Esophagus squamous epithelium (tissue), 5 donors: ENCODE results near the gene VAPB. TPM values are rescaled to one million over a fixed set of nuclear protein-coding genes. Genes with fewer than 3 reads are reported as not detected.

Experiments used
- DNase-seq: peaks from one replicate; lab custom pipeline; 2025; lab: John Stamatoyannopoulos, UW
- H3K27ac ChIP-seq, 4 donors: fragments of 200-600 bp; sonication (generic); one replicate each; pipeline ENCODE4 v1.5.1; 2016 to 2019; ENCODE audit warnings: mild to moderate bottlenecking in 1 of 4
- H3K27me3 ChIP-seq, 4 donors: fragments of 200-600 bp; sonication (generic); 1 replicate in 3 of 4; 2 replicates in 1 of 4; pipeline versions ENCODE4 v1.5.1 to v1.6.0; 2017 to 2021; ENCODE audit warnings: antibody characterized with exemption in 1 of 4
- H3K36me3 ChIP-seq, 3 donors: fragments of 200-600 bp; sonication (generic); one replicate each; pipeline ENCODE4 v1.5.1; 2016 to 2019
- H3K4me1 ChIP-seq, 3 donors: fragments of 200-600 bp; sonication (generic); one replicate each; pipeline ENCODE4 v1.5.1; 2017 to 2019
- H3K4me3 ChIP-seq, 4 donors: fragments of 200-600 bp; sonication (generic); 1 replicate in 3 of 4; 2 replicates in 1 of 4; pipeline ENCODE4 v1.5.1; 2016 to 2019; ENCODE audit warnings: mild to moderate bottlenecking in 2 of 4, moderate library complexity in 1 of 4
- H3K9me3 ChIP-seq, 3 donors: fragments of 200-600 bp; sonication (generic); one replicate each; pipeline ENCODE4 v1.5.1; 2016 to 2019
- POLR2A ChIP-seq, 4 donors: fragments of 450-650 bp; IDR thresholded peaks; one replicate each; pipeline ENCODE4 v1.6.1; 2017; ENCODE audit warnings: antibody characterized with exemption in 4 of 4, mild to moderate bottlenecking in 4 of 4, moderate library complexity in 3 of 4
- WGBS, 2 donors: methylation state at CpG; one replicate each; pipeline ENCODE4 v1.1.5; 2018; 5-methylcytosine and 5-hydroxymethylcytosine counted together
- intact Hi-C: fragments of 100-400 bp; cut with DNase I; formaldehyde crosslinking; loops from one replicate; pipeline ENCODE4 v1.15.0; 2022
- total RNA-seq, 4 donors: library from RNA; depleted of rRNA; stranded (reverse); fragments of >200 nt; gene quantifications; one replicate each; pipeline ENCODE4 v1.1.0, GENCODE V29; 2016
- TF ChIP-seq, protein P1 (sequence below), 6 experiments: fragments of 450-650 bp in 4 of 6; fragments of 200-600 bp in 2 of 6; sonication (generic) in 2 of 6; IDR thresholded peaks; one replicate each; pipeline ENCODE4 v1.5.1; 2016 to 2019; ENCODE audit warnings: antibody characterized with exemption in 6 of 6, mild to moderate bottlenecking in 4 of 6, moderate library complexity in 4 of 6
- donor health status: DM: yes; HTN: yes; CAD: no.

Gene VAPB
- total RNA-seq, 4 donors from 2014 or later = 11.5 to 21.2 (median 16.6) TPM

- intact Hi-C loops = no loop called here
- TF ChIP-seq, protein P1, sequence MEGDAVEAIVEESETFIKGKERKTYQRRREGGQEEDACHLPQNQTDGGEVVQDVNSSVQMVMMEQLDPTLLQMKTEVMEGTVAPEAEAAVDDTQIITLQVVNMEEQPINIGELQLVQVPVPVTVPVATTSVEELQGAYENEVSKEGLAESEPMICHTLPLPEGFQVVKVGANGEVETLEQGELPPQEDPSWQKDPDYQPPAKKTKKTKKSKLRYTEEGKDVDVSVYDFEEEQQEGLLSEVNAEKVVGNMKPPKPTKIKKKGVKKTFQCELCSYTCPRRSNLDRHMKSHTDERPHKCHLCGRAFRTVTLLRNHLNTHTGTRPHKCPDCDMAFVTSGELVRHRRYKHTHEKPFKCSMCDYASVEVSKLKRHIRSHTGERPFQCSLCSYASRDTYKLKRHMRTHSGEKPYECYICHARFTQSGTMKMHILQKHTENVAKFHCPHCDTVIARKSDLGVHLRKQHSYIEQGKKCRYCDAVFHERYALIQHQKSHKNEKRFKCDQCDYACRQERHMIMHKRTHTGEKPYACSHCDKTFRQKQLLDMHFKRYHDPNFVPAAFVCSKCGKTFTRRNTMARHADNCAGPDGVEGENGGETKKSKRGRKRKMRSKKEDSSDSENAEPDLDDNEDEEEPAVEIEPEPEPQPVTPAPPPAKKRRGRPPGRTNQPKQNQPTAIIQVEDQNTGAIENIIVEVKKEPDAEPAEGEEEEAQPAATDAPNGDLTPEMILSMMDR (IDR thresholded peaks at IDR 0.05) = no peak
- TF ChIP-seq POLR2A (IDR thresholded peaks at IDR 0.05) = no peak
- peaks cover 0 to 97% (median 9%) of the 10 kb centered on the region in 3 donors for H3K36me3 ChIP-seq
- no peaks in the 10 kb centered on the region for H3K9me3 ChIP-seq
- no peak for DNase-seq
- H3K4me3 ChIP-seq = no peak overlapping the region
- peaks cover 0 to 5% (median 0%) of the 10 kb centered on the region in 3 donors for H3K4me1 ChIP-seq
- no peak overlapping the region for H3K27ac ChIP-seq
- no peaks in the 10 kb centered on the region for H3K27me3 ChIP-seq
Measured at GRCh38 chr20:58360936-58361335, 28.1 kb upstream of the VAPB start.

- no peaks in the 10 kb centered on the region for H3K9me3 ChIP-seq
- TF ChIP-seq, protein P1 (IDR thresholded peaks at IDR 0.05) = no peak
- TF ChIP-seq POLR2A (IDR thresholded peaks at IDR 0.05) = no peak
- H3K27ac ChIP-seq = no peak overlapping the region
- H3K4me1 ChIP-seq = peaks cover 0 to 5% (median 0%) of the 10 kb centered on the region in 3 donors
- DNase-seq = no peak
- 69 to 76% methylated on average over 8 to 9 of the region's 9 CpGs for WGBS, 2 donors
- intact Hi-C loops = no loop called here
- H3K27me3 ChIP-seq = no peaks in the 10 kb centered on the region
- H3K4me3 ChIP-seq = no peak overlapping the region
- peaks cover 0 to 97% (median 5%) of the 10 kb centered on the region in 3 donors for H3K36me3 ChIP-seq
Measured at GRCh38 chr20:58361481-58362205, 27.4 kb upstream of the VAPB start.

DNA sequence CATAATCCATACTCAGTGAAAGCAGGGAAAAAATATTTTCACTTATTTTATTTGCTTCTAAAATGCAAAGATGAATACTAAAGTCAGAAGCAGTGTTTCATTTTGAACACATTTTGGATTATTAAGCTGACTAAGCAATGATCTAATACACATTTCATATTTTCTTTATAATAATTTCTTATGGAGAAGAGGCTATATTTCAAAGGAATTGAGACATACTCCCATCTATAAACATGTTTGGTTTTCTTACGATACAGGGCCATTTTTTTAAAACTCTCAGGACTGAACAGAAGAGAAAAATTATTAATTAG is 26.9 kb upstream of the VAPB start:
- peaks cover 0 to 97% (median 4%) of the 10 kb centered on the region in 3 donors for H3K36me3 ChIP-seq

DNA sequence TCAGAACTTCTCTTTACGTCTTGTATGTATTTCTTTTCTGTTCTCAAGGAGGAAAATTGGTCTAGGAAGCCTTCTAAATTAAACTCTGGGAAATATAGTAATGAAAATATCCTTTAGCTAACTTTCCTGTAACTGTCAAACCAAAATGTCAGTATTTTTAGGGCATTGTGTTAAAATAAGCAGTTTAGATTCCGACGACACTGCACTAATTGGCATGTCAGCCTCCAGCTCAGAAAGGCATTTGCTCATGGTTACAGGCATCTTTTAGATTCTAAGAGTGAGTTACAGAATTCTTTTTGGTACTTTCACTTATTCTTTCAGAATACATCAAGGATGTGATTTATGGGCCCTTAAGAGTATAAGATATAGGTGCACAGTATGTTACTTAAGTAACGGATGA is 26.1 kb upstream of the VAPB start:
- intact Hi-C loops = no loop called here
- peaks cover 0 to 99% (median 4%) of the 10 kb centered on the region in 3 donors for H3K36me3 ChIP-seq
- no peak for TF ChIP-seq POLR2A (IDR thresholded peaks at IDR 0.05)
- TF ChIP-seq, protein P1 (IDR thresholded peaks at IDR 0.05) = no peak
- no peak overlapping the region for H3K4me3 ChIP-seq
- H3K27ac ChIP-seq = no peak overlapping the region
- H3K4me1 ChIP-seq = peaks cover 0 to 5% (median 0%) of the 10 kb centered on the region in 3 donors
- H3K9me3 ChIP-seq = no peaks in the 10 kb centered on the region
- 95 to 99% methylated on average over 4 of the region's 4 CpGs for WGBS, 2 donors
- DNase-seq = no peak
- no peaks in the 10 kb centered on the region for H3K27me3 ChIP-seq

More for the DNA sequence above, 26.9 kb upstream of the VAPB start:
- 88 to 95% methylated on average over 1 of the region's 1 CpG for WGBS, 2 donors
- no peaks in the 10 kb centered on the region for H3K9me3 ChIP-seq
- intact Hi-C loops = no loop called here
- H3K27me3 ChIP-seq = no peaks in the 10 kb centered on the region
- TF ChIP-seq, protein P1 (IDR thresholded peaks at IDR 0.05) = no peak
- TF ChIP-seq POLR2A (IDR thresholded peaks at IDR 0.05) = no peak
- no peak for DNase-seq
- H3K27ac ChIP-seq = no peak overlapping the region
- peaks cover 0 to 5% (median 0%) of the 10 kb centered on the region in 3 donors for H3K4me1 ChIP-seq
- H3K4me3 ChIP-seq = no peak overlapping the region

- no peak for DNase-seq
- H3K27ac ChIP-seq = no peak overlapping the region
- 78 to 85% methylated on average over 3 of the region's 3 CpGs for WGBS, 2 donors
- peaks cover 0 to 75% (median 0%) of the 10 kb centered on the region in 3 donors for H3K36me3 ChIP-seq
- H3K27me3 ChIP-seq = no peaks in the 10 kb centered on the region
- H3K4me3 ChIP-seq = no peak overlapping the region
- intact Hi-C loops = no loop called here
- TF ChIP-seq POLR2A (IDR thresholded peaks at IDR 0.05) = no peak
- TF ChIP-seq, protein P1 (IDR thresholded peaks at IDR 0.05) = no peak
- no peaks in the 10 kb centered on the region for H3K9me3 ChIP-seq
- no peaks in the 10 kb centered on the region for H3K4me1 ChIP-seq
Measured at GRCh38 chr20:58366866-58367265, 22.2 kb upstream of the VAPB start.
